Fibroblast of mammary gland (primary cell): ENCODE data around the gene ANO1.

Experiments used
- DNase-seq: peaks from one replicate; pipeline ENCODE4 v3.0.0-alpha.2; 2010; ENCODE audit warnings: low read depth
- H3K4me3 ChIP-seq: 2 replicates; pipeline ENCODE4 v1.5.1; 2011; ENCODE audit warnings: low read depth, mild to moderate bottlenecking, low read length, moderate library complexity; ENCODE audit not compliant: control insufficient read depth
- TF ChIP-seq, protein P1 (sequence below): conservative IDR thresholded peaks from 2 replicates; pipeline ENCODE4 v1.5.1; 2011; ENCODE audit warnings: low read depth, low read length, inconsistent platforms; ENCODE audit not compliant: control insufficient read depth, insufficient read depth

ANO1 gene

DNA sequence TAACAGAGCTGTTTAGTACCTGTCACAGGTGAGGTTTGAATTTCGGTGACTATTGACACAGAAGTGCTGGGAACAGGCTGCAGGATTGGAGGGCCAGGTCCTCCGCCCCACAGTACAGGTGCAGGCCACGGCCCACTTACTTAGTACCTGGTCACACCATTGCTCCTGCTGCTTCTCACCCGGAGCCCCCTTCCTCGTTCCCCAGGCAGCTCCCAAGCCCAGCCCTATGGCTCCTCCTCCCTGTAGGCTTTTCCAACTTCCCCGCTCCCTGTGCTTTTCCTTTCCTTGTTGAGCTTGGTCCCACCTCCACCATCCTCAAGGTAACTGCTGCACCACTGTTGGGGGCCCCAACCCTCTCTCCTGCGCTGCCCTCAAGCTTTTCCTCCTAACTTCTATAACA is 27.9 kb upstream of the ANO1 start:
- H3K4me3 ChIP-seq: no peak overlapping the region
- TF ChIP-seq, protein P1, sequence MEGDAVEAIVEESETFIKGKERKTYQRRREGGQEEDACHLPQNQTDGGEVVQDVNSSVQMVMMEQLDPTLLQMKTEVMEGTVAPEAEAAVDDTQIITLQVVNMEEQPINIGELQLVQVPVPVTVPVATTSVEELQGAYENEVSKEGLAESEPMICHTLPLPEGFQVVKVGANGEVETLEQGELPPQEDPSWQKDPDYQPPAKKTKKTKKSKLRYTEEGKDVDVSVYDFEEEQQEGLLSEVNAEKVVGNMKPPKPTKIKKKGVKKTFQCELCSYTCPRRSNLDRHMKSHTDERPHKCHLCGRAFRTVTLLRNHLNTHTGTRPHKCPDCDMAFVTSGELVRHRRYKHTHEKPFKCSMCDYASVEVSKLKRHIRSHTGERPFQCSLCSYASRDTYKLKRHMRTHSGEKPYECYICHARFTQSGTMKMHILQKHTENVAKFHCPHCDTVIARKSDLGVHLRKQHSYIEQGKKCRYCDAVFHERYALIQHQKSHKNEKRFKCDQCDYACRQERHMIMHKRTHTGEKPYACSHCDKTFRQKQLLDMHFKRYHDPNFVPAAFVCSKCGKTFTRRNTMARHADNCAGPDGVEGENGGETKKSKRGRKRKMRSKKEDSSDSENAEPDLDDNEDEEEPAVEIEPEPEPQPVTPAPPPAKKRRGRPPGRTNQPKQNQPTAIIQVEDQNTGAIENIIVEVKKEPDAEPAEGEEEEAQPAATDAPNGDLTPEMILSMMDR: no peak
- no peak for DNase-seq

DNA sequence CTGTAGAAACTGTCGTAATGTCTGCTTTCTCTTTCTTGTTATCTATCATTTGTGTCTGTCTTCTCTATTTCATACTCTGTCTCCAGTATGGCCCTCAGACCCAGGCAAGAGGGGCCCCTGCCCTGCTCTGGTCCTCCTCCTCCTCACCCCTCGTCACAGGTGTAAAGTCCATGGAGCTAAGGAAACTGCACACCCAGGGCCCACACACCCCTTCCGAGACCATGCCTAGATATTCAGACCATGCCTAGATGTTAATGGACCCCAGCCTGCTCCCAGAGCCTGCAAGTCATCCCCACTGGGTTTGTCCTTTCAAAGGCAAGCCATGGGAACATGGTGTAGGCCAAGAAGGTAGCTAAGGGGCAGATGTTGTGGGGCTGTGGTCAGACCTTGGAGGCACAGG is 24.1 kb upstream of the ANO1 start:
- no peak overlapping the region for H3K4me3 ChIP-seq
- TF ChIP-seq, protein P1: no peak
- DNase-seq: no peak

DNA sequence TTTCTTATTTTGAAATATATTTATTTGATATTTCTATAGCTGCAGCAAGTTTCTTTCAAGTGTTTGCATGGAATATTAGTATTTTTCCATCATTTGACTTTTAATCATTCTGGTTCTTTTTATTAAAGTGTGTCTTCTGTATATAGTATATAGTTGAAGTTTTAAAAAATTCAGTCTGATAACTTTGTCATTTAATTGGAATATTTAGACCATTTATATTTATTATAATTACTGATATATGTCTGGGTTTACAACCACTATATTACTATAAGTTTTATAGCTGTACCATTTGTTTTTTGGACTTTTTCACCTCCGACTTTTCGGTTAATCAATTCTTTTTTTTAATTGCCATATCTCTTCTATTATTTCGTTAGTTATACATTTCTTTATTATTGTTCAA is 22.7 kb upstream of the ANO1 start:
- TF ChIP-seq, protein P1: no peak
- no peak overlapping the region for H3K4me3 ChIP-seq

DNA sequence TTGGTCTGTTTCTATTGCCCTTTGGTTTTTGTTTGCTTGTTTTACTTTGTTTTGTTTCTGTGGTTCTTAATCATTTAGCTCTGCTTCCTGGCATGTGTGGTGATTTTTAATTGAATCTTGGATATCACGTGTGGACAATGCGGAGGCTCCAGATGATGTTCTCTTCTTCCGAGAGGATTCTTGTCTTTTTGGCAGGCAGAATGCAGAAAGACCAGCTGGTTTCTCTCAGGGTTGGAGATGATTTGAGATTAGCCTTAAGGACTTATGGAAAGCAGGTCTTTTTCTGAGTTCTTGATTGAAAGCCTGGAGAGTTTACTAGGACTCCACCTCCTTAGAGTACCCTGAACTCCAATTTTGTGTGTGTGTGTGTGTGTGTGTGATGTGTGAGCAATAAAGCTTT is 21.0 kb upstream of the ANO1 start:
- H3K4me3 ChIP-seq: no peak overlapping the region
- TF ChIP-seq, protein P1: no peak
- no peak for DNase-seq

More for the DNA sequence above, 22.7 kb upstream of the ANO1 start:
- no peak for DNase-seq

DNA sequence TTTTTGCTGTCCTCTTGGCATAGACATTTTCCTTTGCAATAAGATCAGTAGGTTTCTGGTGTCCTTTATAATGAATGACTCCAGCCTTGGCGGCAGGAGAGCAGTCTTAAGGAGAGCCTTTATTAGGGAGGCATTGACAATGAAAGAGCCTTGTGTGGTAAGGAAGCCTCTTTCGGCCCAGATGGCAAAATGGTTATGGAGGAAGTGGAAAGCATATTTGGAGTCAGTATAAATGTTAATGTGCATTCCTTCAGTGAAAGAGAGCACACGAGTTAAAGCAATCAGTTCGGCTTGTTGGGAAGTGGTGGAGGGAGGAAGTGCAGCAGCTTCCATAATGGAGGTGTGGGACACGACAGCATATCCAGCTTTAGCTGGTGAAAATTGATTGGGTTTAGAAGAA is 18.1 kb upstream of the ANO1 start:
- H3K4me3 ChIP-seq: no peak overlapping the region
- TF ChIP-seq, protein P1: no peak
- no peak for DNase-seq

DNA sequence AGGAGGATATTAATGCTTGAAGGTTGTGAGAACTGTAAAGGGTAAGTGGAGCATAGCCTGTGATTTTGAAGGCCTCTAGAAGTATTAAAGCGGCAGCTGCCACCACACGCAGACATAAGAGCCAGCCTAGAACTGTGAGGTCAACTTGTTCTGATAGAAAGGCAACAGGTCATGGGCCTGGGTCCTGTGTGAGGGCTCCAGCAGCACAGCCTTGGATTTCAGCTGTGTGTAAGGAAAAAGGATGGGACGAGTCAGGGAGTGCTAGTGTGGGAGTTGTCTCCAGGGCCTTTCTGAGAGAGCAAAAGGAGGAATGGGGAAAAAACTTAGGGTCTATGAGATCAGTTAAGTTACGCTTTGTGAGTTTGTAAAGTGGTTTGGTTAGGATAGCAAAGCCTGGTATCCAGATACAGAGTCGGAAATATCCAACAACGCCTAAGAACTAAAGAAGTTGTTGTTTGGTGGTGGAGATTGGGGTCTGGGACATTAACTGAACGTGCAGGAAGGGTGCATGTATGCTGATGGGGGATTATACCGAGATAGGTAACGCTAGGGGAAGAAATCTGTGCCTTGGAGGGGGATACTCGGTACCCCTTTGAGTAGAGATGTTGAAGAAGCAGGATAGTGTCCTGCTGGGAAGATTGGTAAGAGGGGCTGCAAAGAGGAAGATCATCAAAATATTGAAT is 17.4 kb upstream of the ANO1 start:
- TF ChIP-seq, protein P1: no peak
- no peak overlapping the region for H3K4me3 ChIP-seq
- DNase-seq: no peak

- DNase-seq: no peak
- H3K4me3 ChIP-seq: no peak overlapping the region
- TF ChIP-seq, protein P1: no peak
Observed at GRCh38 chr11:70061734-70062133, 16.4 kb upstream of the ANO1 start.
